K562 (cell line): ENCODE data around the gene UBE2J2. TPM values are rescaled to one million over a fixed set of nuclear protein-coding genes. Genes with fewer than 3 reads are reported as not detected.
A peak's percentile ranks its signal among the peaks of the same experiment; 100 is the strongest.

Source experiments
- ATAC-seq: fragments of 200-7000 bp; cut with Tn5 transposase; 3 replicates; pipeline ENCODE4 v1.9.1; 2020; ENCODE audit warnings: moderate library complexity
- BruUV-seq: library from RNA; stranded (reverse); fragments of 400-500 nt; replicated peaks from 2 replicates; lab custom pipeline; 2021; lab: Mats Ljungman, UMichigan
- CTCF ChIA-PET: fragments of 300-600 bp; formaldehyde crosslinking; extraction: SDS; loops from one replicate; lab custom pipeline; 2021; ENCODE audit warnings: low intra/inter-chr PET ratio; lab: Yijun Ruan, JAX
- POLR2A ChIA-PET: fragments of 300-600, 350-650 bp; sonication (Branson Sonifier 250); formaldehyde crosslinking; extraction: SDS; loops from one replicate; lab custom pipeline; 2021; ENCODE audit warnings: antibody characterized with exemption, inconsistent platforms; lab: Yijun Ruan, JAX
- DNase-seq, 4 experiments: peaks; one replicate each; pipeline versions ENCODE4 v3.0.0 to v3.0.0-alpha.2; 2011 to 2018; ENCODE audit warnings: low spot score in 3 of 4, mixed read lengths in 3 of 4; ENCODE audit errors: extremely low read depth in 1 of 4
- FAIRE-seq: peaks from 2 replicates; lab custom pipeline; 2011; peaks lifted over from hg19 to GRCh38; lab: Jason Lieb, UNC
- H2AFZ ChIP-seq: 2 replicates; pipeline ENCODE4 v1.6.0; 2011; ENCODE audit warnings: low read depth, low read length, control low read depth, inconsistent platforms
- H3K27ac ChIP-seq: fragments of 200-600 bp; 3 replicates; pipeline ENCODE4 v1.8.0; 2011; ENCODE audit warnings: low read depth, mild to moderate bottlenecking, control low read depth, inconsistent platforms, low read length, moderate library complexity, mixed read lengths; ENCODE audit errors: extremely low read depth
- H3K27me3 ChIP-seq, 2 experiments: fragments of 300-600 bp in 1 of 2; 2 replicates in 1 of 2; 3 replicates in 1 of 2; pipeline versions ENCODE4 v1.6.0 to v1.8.0; 2011; ENCODE audit warnings: inconsistent platforms in 2 of 2, low read length in 2 of 2, mild to moderate bottlenecking in 1 of 2, mixed read lengths in 1 of 2, moderate library complexity in 1 of 2; ENCODE audit not compliant: control insufficient read depth in 2 of 2, insufficient read depth in 2 of 2
- H3K36me3 ChIP-seq: fragments of 300-600 bp; 3 replicates; pipeline ENCODE4 v1.8.0; 2011; ENCODE audit warnings: mild to moderate bottlenecking, low read length, inconsistent platforms; ENCODE audit not compliant: control insufficient read depth, insufficient read depth
- H3K4me1 ChIP-seq, 2 experiments: fragments of 200-600 bp in 1 of 2; replicated peaks in 1 of 2; 2 replicates in 1 of 2; 3 replicates in 1 of 2; pipeline versions ENCODE4 v1.5.1 to v1.8.0; 2011; ENCODE audit warnings: inconsistent platforms in 2 of 2, low read length in 2 of 2, mild to moderate bottlenecking in 1 of 2, mixed read lengths in 1 of 2, moderate library complexity in 1 of 2; ENCODE audit not compliant: control insufficient read depth in 2 of 2, insufficient read depth in 2 of 2
- H3K4me2 ChIP-seq: 2 replicates; pipeline ENCODE4 v1.6.1; 2011; ENCODE audit warnings: low read length, control low read depth, inconsistent platforms, mixed read lengths; ENCODE audit not compliant: insufficient read depth
- H3K4me3 ChIP-seq: fragments of 200-600 bp; sonication (generic), shearing (Covaris generic); 2 replicates; pipeline ENCODE4 v1.5.1; 2016; ENCODE audit warnings: control low read depth, inconsistent platforms
- H3K79me2 ChIP-seq: fragments of 200-600 bp; 3 replicates; pipeline ENCODE4 v1.8.0; 2011; ENCODE audit warnings: low read length, inconsistent platforms; ENCODE audit not compliant: control insufficient read depth, insufficient read depth
- H3K9ac ChIP-seq, 2 experiments: 2 replicates each; pipeline versions ENCODE4 v1.6.0 to v1.6.1; 2011; ENCODE audit warnings: low read depth in 2 of 2, low read length in 2 of 2, control low read depth in 1 of 2, inconsistent platforms in 1 of 2, mild to moderate bottlenecking in 1 of 2, mixed read lengths in 1 of 2; ENCODE audit not compliant: insufficient read depth in 1 of 2
- H3K9me1 ChIP-seq: one replicate; pipeline ENCODE4 v1.6.0; 2011; ENCODE audit warnings: inconsistent platforms, mild to moderate bottlenecking, low read length, moderate library complexity; ENCODE audit not compliant: control insufficient read depth, insufficient read depth
- H3K9me3 ChIP-seq: replicated peaks from 2 replicates; pipeline ENCODE4 v1.5.1; 2011; ENCODE audit warnings: low read depth, low read length, inconsistent platforms; ENCODE audit not compliant: control insufficient read depth, insufficient read depth
- H4K20me1 ChIP-seq: replicated peaks from 2 replicates; pipeline ENCODE4 v1.6.1; 2011; ENCODE audit warnings: low read length, inconsistent platforms, mixed read lengths; ENCODE audit not compliant: control insufficient read depth, insufficient read depth
- BRD9 ChIP-seq: fragments of 450-650 bp; IDR thresholded peaks from 2 replicates; pipeline ENCODE4 v1.6.1; 2018; ENCODE audit warnings: low read depth; ENCODE audit not compliant: partially characterized antibody
- DPF2 ChIP-seq: fragments of 450-650 bp; IDR thresholded peaks from 2 replicates; pipeline ENCODE4 v1.6.1; 2016
- EGR1 ChIP-seq: fragments of 450-650 bp; conservative IDR thresholded peaks from 2 replicates; pipeline ENCODE4 v1.6.1; 2017; ENCODE audit warnings: mild to moderate bottlenecking
- ESRRB ChIP-seq: fragments of 250-450 bp; sonication (Bioruptor Pico); IDR thresholded peaks from 2 replicates; pipeline ENCODE4 v1.5.0; 2020; ENCODE audit warnings: mild to moderate bottlenecking, moderate library complexity, borderline replicate concordance
- ETV5 ChIP-seq: sonication (generic); formaldehyde crosslinking; IDR thresholded peaks from 2 replicates; pipeline ENCODE4 v1.4.0; 2020; ENCODE audit warnings: low read depth, mild to moderate bottlenecking, missing genetic modification reagents
- JUND ChIP-seq, 2 experiments: IDR thresholded peaks; 2 replicates in 1 of 2; 3 replicates in 1 of 2; pipeline ENCODE4 v1.6.1; 2011; ENCODE audit warnings: borderline replicate concordance in 2 of 2, low read depth in 2 of 2, low read length in 2 of 2, improper control_type of control experiment in 1 of 2, missing biosample characterization in 1 of 2, missing genetic modification characterization in 1 of 2, missing genetic modification reagents in 1 of 2
- MAFF ChIP-seq: IDR thresholded peaks from 2 replicates; pipeline ENCODE4 v1.6.1; 2012; ENCODE audit warnings: low read length, improper control_type of control experiment
- MAFK ChIP-seq: IDR thresholded peaks from 2 replicates; pipeline ENCODE4 v1.6.1; 2011; ENCODE audit warnings: low read length, improper control_type of control experiment
- NCOA6 ChIP-seq: fragments of 450-650 bp; IDR thresholded peaks from 2 replicates; pipeline ENCODE4 v1.6.1; 2017; ENCODE audit warnings: mild to moderate bottlenecking
- PHF21A ChIP-seq: fragments of 450-650 bp; IDR thresholded peaks from 2 replicates; pipeline ENCODE4 v1.6.1; 2017; ENCODE audit warnings: low read depth, borderline replicate concordance
- RBM17 ChIP-seq: fragments of 200-400 bp; formaldehyde crosslinking; IDR thresholded peaks from 2 replicates; pipeline ENCODE4 v1.6.1; 2017; ENCODE audit warnings: low read depth, mild to moderate bottlenecking, low read length, borderline replicate concordance
- SMARCB1 ChIP-seq: IDR thresholded peaks from 2 replicates; pipeline ENCODE4 v1.6.1; 2011; ENCODE audit warnings: improper control_type of control experiment, low read depth; ENCODE audit not compliant: insufficient read length
- SOX6 ChIP-seq: fragments of 450-650 bp; IDR thresholded peaks from 2 replicates; pipeline ENCODE4 v1.6.1; 2014; ENCODE audit warnings: mild to moderate bottlenecking
- U2AF1 ChIP-seq: fragments of 200-400 bp; formaldehyde crosslinking; optimal IDR thresholded peaks from 2 replicates; pipeline ENCODE3; 2017; ENCODE audit warnings: mild to moderate bottlenecking, low read depth, low read length, moderate library complexity
- ZBTB7A ChIP-seq: IDR thresholded peaks from 2 replicates; pipeline ENCODE4 v1.6.1; 2011; ENCODE audit warnings: low read depth, mild to moderate bottlenecking, low read length, moderate library complexity, borderline replicate concordance; ENCODE audit not compliant: control insufficient read depth
- ZNF3 ChIP-seq: fragments of 250-450 bp; sonication (Bioruptor Pico); IDR thresholded peaks from 2 replicates; pipeline ENCODE4 v1.5.0; 2021; ENCODE audit warnings: mild to moderate bottlenecking, moderate library complexity
- WGBS: fragments of 100-300 bp; shearing (Covaris generic); methylation state at CpG from one replicate; pipeline ENCODE4 v1.1.6; 2016; ENCODE audit warnings: low coverage, mixed read lengths; ENCODE audit not compliant: insufficient coverage; ENCODE audit errors: missing lambda C conversion rate; 5-methylcytosine and 5-hydroxymethylcytosine counted together
- in situ Hi-C: fragments of 300-500 bp; cut with MboI; formaldehyde crosslinking; loops from 4 replicates; pipeline ENCODE4 v1.15.0; 2018; ENCODE audit warnings: inconsistent platforms, mixed read lengths
- intact Hi-C: fragments of 100-400 bp; cut with micrococcal nuclease; formaldehyde crosslinking; loops from 2 replicates; pipeline ENCODE4 v1.14.2; 2022
- polyA plus RNA-seq, 8 experiments: library from polyadenylated mRNA; depleted of rRNA in 4 of 8; stranded (reverse) in 5 of 8; unstranded in 3 of 8; fragments of >200 nt; fragmentation: Nextera tagmentation in 2 of 8; fragmentation: Illumina TruSeq in 1 of 8; extraction: Ambion mirVana in 2 of 8; extraction: Trizol in 1 of 8; gene quantifications; 2 replicates each; pipeline versions ENCODE4 v1.2.1 to v1.2.3, GENCODE V29; 2011 to 2014; ENCODE audit warnings: inconsistent platforms in 1 of 8, missing spikeins in 1 of 8
- total RNA-seq, 7 experiments: library from RNA; depleted of rRNA in 6 of 7; stranded (reverse); fragments of >200 nt in 6 of 7; fragmentation: Illumina TruSeq in 2 of 7; extraction: Trizol in 2 of 7; gene quantifications; 2 replicates each; pipeline versions ENCODE4 v1.2.1 to v1.2.3, GENCODE V29; 2011 to 2021; ENCODE audit warnings: low replicate concordance in 1 of 7
- TF ChIP-seq, protein P1 (sequence below): fragments of 150-350 bp; conservative IDR thresholded peaks from 2 replicates; pipeline ENCODE4 v1.6.1; 2014; ENCODE audit warnings: low read length
- TF ChIP-seq, protein P2 (sequence below): sonication (generic); formaldehyde crosslinking; IDR thresholded peaks from 2 replicates; pipeline ENCODE4 v1.8.1; 2023; ENCODE audit warnings: mild to moderate bottlenecking, missing genetic modification reagents

UBE2J2 gene
- total and polyA plus RNA-seq, 9 of the 15 experiments (the other 6 are each of a cell fraction or from before 2014, with no cell fraction given) = 0.93 to 112 (median 75.5) TPM

DNA sequence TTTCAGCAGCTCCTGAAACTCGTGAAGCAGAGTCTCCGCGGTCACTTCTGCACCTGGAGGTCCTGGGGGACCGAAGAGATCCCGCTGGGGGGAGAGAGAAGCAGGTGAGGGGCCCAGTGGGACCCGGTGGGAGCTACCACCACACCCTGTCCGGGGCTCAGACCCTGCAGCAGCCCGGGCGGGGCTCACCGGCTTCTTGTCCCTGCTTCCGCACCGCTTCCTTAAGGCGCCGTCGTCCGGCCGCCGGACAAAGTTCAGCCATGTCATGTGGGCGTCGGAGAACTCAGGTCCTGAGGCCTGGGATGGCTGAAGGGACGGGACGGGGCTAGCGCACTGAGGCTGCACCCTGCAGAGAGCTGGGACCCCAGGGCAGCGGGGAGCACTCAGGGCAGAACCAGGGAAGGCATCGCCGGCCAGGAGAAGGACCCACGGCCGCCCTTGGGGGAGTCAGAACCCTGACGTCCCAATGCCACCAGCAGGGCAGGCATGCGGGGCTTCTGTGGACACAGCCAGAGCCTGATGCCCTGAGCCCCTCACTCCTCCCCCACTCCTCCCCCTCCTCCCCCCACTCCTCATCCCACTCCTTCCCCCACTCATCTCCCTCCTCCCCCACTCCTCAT, 29.4 kb downstream of the UBE2J2 start:
- FAIRE-seq (no peak), ATAC-seq (peak; percentile 62), DNase-seq (peak in 1 of 4 experiments; percentile 49)
- Histone ChIP-seq H3K4me3 (no peak overlapping the region), H3K27me3 (no peaks in the 10 kb centered on the region), H4K20me1 (no peaks in the 10 kb centered on the region), H3K79me2 (no peaks in the 10 kb centered on the region), H3K9me1 (no peaks in the 10 kb centered on the region), H3K27ac (no peak overlapping the region), H3K4me2 (no peak overlapping the region), H3K9me3 (no peaks in the 10 kb centered on the region), H3K9ac (no peak overlapping the region; a peak in 1 of 4 replicates), H3K36me3 (no peaks in the 10 kb centered on the region), H2AFZ (no peak overlapping the region), H3K4me1 (peaks cover 0 to 80% of the 10 kb centered on the region in 2 experiments; a peak in 3 of 5 replicates)
- ChIA-PET POLR2A (interaction anchor here (0.7 to 1.6 kb wide), 3 partner anchors 11 to 14 kb away, joined by 3 to 4 read pairs (median 3); no protein-coding TSS in a partner anchor), CTCF (no interaction called here)
- no TSS peak for BruUV-seq
- in situ Hi-C loops = no loop called here
- intact Hi-C loops = no loop called here
- 48% methylated on average over 25 of the region's 30 CpGs for WGBS
- TF ChIP-seq MAFK (no peak), ZBTB7A (peak; percentile 50; the same call in 1 of the 2 replicates), ESRRB (no peak), DPF2 (no peak), U2AF1 (no peak), ZNF3 (CRISPR knock-in tag) (no peak), SMARCB1 (no peak), SOX6 (no peak), NCOA6 (no peak), ETV5 (CRISPR knock-in tag) (no peak), JUND (IDR thresholded peaks at IDR 0.05; ENCODE audit: borderline replicate concordance, low read depth, low read length) (no peak), JUND (tag; IDR thresholded peaks at IDR 0.05; ENCODE audit: borderline replicate concordance, low read depth, low read length) (no peak), EGR1 (0 out of 2 replicates have a peak, but pooled peaks have one; percentile 13), BRD9 (no peak), MAFF (no peak), PHF21A (no peak), RBM17 (no peak)
- TF ChIP-seq, protein P1, sequence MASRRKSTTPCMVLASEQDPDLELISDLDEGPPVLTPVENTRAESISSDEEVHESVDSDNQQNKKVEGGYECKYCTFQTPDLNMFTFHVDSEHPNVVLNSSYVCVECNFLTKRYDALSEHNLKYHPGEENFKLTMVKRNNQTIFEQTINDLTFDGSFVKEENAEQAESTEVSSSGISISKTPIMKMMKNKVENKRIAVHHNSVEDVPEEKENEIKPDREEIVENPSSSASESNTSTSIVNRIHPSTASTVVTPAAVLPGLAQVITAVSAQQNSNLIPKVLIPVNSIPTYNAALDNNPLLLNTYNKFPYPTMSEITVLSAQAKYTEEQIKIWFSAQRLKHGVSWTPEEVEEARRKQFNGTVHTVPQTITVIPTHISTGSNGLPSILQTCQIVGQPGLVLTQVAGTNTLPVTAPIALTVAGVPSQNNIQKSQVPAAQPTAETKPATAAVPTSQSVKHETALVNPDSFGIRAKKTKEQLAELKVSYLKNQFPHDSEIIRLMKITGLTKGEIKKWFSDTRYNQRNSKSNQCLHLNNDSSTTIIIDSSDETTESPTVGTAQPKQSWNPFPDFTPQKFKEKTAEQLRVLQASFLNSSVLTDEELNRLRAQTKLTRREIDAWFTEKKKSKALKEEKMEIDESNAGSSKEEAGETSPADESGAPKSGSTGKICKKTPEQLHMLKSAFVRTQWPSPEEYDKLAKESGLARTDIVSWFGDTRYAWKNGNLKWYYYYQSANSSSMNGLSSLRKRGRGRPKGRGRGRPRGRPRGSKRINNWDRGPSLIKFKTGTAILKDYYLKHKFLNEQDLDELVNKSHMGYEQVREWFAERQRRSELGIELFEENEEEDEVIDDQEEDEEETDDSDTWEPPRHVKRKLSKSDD = no peak
- TF ChIP-seq, protein P2, sequence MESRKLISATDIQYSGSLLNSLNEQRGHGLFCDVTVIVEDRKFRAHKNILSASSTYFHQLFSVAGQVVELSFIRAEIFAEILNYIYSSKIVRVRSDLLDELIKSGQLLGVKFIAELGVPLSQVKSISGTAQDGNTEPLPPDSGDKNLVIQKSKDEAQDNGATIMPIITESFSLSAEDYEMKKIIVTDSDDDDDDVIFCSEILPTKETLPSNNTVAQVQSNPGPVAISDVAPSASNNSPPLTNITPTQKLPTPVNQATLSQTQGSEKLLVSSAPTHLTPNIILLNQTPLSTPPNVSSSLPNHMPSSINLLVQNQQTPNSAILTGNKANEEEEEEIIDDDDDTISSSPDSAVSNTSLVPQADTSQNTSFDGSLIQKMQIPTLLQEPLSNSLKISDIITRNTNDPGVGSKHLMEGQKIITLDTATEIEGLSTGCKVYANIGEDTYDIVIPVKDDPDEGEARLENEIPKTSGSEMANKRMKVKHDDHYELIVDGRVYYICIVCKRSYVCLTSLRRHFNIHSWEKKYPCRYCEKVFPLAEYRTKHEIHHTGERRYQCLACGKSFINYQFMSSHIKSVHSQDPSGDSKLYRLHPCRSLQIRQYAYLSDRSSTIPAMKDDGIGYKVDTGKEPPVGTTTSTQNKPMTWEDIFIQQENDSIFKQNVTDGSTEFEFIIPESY (CRISPR knock-in tag) = peak; percentile 97
